Embryonic facial prominence (tissue), 1 donor: Measurements from ENCODE around the gene FDX2.
"Not testable (repeated sequence)": the region's sequence is repeated elsewhere in the genome, so short reads cannot be mapped to it uniquely, and the experiment has no call there.

Source experiments
- DNase-seq: peaks from one replicate; pipeline ENCODE4 v3.0.0-alpha.2; 2016; ENCODE audit errors: extremely low spot score

FDX2 gene

GRCh38 chr19:10284065-10284959 is 31.5 kb downstream of the FDX2 start:
- DNase-seq = no peak

DNA sequence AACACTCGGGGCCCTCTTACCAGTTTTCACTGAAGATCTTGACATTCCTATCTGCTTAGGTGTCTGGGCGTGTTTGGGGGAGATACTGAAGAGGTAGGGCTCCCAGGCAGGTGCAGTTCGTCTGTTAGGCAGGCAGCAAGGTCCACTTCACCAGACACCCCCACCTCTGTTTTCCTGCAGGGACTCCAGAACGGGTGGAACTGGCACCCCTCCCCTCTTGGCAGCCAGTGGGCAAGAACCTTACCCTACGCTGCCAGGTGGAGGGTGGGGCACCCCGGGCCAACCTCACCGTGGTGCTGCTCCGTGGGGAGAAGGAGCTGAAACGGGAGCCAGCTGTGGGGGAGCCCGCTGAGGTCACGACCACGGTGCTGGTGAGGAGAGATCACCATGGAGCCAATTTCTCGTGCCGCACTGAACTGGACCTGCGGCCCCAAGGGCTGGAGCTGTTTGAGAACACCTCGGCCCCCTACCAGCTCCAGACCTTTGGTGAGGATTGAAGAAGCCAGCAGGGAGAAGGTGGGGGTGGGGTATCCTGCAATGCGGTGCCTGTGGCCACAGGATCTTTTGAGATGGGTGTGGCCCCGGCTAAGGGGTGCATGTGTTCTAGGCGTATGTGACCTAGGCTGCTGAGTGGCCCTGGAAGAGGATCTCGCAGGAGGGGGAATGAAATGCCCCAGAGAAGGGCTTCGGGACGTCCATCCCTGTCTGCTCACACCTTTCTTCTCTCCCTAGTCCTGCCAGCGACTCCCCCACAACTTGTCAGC is 32.3 kb downstream of the FDX2 start:
- DNase-seq = no peak

- not testable (repeated sequence) for DNase-seq
Measured at GRCh38 chr19:10282043-10282442, 33.8 kb downstream of the FDX2 start.

- DNase-seq = no peak
Measured at GRCh38 chr19:10279737-10280442, 35.9 kb downstream of the FDX2 start.

GRCh38 chr19:10278935-10279334 is 36.9 kb downstream of the FDX2 start:
- DNase-seq = no peak

- no peak for DNase-seq
Measured at GRCh38 chr19:10277795-10278589, 37.8 kb downstream of the FDX2 start.

DNA sequence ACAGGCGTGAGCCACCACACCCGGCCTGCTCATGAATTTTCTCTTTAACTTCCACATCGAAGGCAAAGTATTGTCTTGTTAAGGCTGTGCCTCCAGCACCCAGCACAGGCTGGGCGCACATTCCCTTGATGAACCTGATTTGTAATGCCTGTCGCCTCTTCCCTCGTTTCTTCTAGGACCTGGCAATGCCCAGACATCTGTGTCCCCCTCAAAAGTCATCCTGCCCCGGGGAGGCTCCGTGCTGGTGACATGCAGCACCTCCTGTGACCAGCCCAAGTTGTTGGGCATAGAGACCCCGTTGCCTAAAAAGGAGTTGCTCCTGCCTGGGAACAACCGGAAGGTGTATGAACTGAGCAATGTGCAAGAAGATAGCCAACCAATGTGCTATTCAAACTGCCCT is 41.2 kb downstream of the FDX2 start:
- DNase-seq = no peak

GRCh38 chr19:10271543-10272086 is 44.2 kb downstream of the FDX2 start:
- DNase-seq = no peak

DNA sequence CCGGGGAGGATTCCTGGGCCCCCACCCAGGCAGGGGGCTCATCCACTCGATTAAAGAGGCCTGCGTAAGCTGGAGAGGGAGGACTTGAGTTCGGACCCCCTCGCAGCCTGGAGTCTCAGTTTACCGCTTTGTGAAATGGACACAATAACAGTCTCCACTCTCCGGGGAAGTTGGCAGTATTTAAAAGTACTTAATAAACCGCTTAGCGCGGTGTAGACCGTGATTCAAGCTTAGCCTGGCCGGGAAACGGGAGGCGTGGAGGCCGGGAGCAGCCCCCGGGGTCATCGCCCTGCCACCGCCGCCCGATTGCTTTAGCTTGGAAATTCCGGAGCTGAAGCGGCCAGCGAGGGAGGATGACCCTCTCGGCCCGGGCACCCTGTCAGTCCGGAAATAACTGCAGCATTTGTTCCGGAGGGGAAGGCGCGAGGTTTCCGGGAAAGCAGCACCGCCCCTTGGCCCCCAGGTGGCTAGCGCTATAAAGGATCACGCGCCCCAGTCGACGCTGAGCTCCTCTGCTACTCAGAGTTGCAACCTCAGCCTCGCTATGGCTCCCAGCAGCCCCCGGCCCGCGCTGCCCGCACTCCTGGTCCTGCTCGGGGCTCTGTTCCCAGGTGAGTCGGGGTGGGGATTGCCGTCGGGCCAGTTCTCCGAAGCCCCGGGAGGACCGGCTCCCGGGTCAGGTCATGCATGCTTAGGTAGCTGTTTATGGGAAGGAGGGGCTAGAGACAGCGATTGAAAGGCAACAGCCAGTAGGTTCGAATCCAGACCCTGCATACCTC is 45.0 kb downstream of the FDX2 start, which contains the start of gene ICAM1:
ICAM1 (plus strand) TSS at position 505 of the 779 bp plus-strand sequence; CDS start at position 545, 40 bp downstream.
- DNase-seq = no peak

- no peak for DNase-seq
Measured at GRCh38 chr19:10270180-10270615, 45.6 kb downstream of the FDX2 start.

DNA sequence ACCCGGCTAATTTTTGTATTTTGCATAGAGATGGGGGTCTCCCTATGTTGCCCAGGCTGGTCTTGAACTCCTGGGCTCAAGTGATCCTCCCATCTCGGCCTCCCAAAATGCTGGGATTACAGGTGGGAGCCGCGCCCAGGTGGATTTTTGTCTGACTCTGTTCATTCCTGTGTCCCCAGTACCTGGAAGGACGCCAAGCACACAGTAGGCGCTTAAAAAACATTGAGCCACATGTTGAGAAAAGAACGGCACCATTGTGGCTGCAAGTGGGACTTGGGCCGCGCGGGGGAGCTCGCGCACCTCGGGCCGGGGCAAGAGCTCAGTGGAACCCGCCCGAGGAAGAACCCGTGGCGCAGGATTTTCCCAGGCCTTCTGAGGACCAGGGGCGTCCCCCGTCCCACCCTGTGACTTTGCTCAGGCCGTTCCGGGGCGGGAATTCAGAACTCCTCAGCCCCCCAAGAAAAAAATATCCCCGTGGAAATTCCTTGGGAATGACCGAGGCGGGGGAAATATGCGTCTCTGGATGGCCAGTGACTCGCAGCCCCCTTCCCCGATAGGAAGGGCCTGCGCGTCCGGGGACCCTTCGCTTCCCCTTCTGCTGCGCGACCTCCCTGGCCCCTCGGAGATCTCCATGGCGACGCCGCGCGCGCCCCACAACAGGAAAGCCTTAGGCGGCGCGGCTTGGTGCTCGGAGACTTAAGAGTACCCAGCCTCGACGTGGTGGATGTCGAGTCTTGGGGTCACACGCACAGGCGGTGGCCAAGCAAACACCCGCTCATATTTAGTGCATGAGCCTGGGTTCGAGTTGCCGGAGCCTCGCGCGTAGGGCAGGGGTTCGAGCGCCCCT is 46.3 kb downstream of the FDX2 start:
- no peak for DNase-seq

DNA sequence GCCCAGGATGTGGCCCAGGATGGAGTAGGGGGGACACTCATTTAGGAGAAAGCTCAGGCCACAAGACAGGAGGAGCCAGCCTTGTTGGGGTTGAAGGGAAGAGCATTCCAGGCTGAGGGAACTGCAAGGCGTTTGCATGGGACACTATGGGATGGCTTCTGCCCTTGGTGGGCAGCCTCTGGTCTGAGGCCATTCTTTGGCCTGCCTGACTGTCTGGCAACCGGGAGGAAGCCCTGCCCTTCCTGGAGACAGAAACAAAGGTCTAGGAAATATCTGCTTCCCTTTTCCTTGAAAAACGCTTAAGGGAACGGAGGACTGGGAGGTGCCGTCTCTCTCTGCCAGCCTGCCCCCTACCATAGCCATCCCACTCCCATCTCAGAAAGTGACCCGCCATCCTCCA is 47.7 kb downstream of the FDX2 start:
- DNase-seq = no peak

DNA sequence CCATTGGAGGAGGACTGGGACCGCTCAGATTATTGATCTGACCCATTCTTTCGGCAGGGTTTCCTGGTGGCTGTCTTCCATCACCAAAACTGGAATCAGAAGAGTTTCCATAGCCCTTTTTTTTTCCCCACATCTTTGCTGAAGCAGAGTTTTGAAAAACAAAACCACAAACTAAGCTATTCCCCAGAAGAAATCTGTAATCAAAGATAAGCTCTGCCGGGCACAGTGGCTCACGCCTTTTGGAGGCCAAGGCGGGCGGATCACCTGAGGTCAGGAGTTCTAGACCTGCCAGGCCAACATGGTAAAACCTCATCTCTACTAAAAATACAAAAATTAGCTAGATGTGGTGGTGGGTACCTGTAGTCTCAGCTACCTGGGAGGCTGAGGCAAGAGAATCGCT is 49.1 kb downstream of the FDX2 start:
- DNase-seq = no peak

DNA sequence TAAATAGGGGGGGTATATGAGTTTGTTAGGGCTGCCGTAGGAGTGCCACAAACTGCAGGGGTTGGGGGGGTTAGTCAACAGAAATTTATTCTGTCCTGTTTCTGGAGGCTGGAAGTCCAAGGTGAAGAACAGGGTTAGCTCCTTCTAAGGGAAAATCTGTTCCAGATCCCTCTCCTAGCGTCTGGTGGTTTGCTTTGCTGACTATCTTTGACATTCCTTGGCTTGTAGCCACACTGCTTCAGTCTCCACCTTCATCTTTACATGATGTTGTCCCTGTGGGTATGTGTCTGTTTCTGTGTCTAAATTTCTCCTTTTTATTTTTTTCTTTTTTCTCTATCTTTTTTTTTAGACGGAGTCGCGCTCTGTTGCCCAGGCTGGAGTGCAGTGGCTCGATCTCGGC is 53.0 kb downstream of the FDX2 start:
- DNase-seq = no peak

GRCh38 chr19:10260141-10260584 is 55.7 kb downstream of the FDX2 start:
- no peak for DNase-seq
